HepG2 (cell line): Measurements from ENCODE around the gene POLA2. TPM values are rescaled to one million over a fixed set of nuclear protein-coding genes. Genes with fewer than 3 reads are reported as not detected.

Experiments
- ARNTL ChIP-seq: sonication (generic); formaldehyde crosslinking; IDR thresholded peaks from 2 replicates; pipeline ENCODE4 v1.4.0; 2020; ENCODE audit warnings: mild to moderate bottlenecking, missing genetic modification reagents
- ASH2L ChIP-seq: fragments of 300-600, 200-600 bp; sonication (generic); IDR thresholded peaks from 2 replicates; pipeline ENCODE4 v1.7.0; 2017; ENCODE audit warnings: low read depth, mild to moderate bottlenecking, moderate library complexity, mixed read lengths, low read length; ENCODE audit not compliant: insufficient read length
- BRCA1 ChIP-seq: sonication (generic); formaldehyde crosslinking; IDR thresholded peaks from 2 replicates; pipeline ENCODE4 v1.4.0; 2020; ENCODE audit warnings: missing genetic modification reagents
- KDM5A ChIP-seq: fragments of 200-600 bp; sonication (generic); IDR thresholded peaks from 2 replicates; pipeline ENCODE4 v1.7.0; 2018; ENCODE audit warnings: antibody characterized with exemption, mild to moderate bottlenecking, low read length, borderline replicate concordance
- PITX1 ChIP-seq: sonication (generic); formaldehyde crosslinking; IDR thresholded peaks from 2 replicates; pipeline ENCODE4 v1.5.1; 2020; ENCODE audit warnings: mild to moderate bottlenecking, missing genetic modification reagents
- POGZ ChIP-seq: sonication (generic); formaldehyde crosslinking; IDR thresholded peaks from 2 replicates; pipeline ENCODE4 v1.4.0; 2020; ENCODE audit warnings: mild to moderate bottlenecking, missing genetic modification reagents
- RNF2 ChIP-seq: fragments of 450-650 bp; conservative IDR thresholded peaks from 2 replicates; pipeline ENCODE4 v1.6.1; 2016; ENCODE audit warnings: low read depth
- SP140L ChIP-seq: sonication (generic); formaldehyde crosslinking; IDR thresholded peaks from 2 replicates; pipeline ENCODE4 v1.4.0; 2020; ENCODE audit warnings: missing genetic modification reagents, borderline replicate concordance
- TCF7 ChIP-seq: sonication (generic); IDR thresholded peaks from 2 replicates; pipeline ENCODE4 v1.6.1; 2016; ENCODE audit warnings: antibody characterized with exemption, low read depth
- XRCC5 ChIP-seq: fragments of 200-400 bp; formaldehyde crosslinking; optimal IDR thresholded peaks from 2 replicates; pipeline ENCODE3; 2017; ENCODE audit warnings: mild to moderate bottlenecking, low read length
- ZBTB20 ChIP-seq: sonication (generic); formaldehyde crosslinking; IDR thresholded peaks from 2 replicates; pipeline ENCODE4 v1.8.1; 2023; ENCODE audit warnings: missing genetic modification reagents, low read depth, mild to moderate bottlenecking, borderline replicate concordance
- ZMYM4 ChIP-seq: sonication (generic); formaldehyde crosslinking; IDR thresholded peaks from 2 replicates; pipeline ENCODE4 v1.8.1; 2023; ENCODE audit warnings: mild to moderate bottlenecking, missing genetic modification reagents
- ZNF124 ChIP-seq: sonication (generic); formaldehyde crosslinking; IDR thresholded peaks from 2 replicates; pipeline ENCODE4 v1.4.0; 2020; ENCODE audit warnings: missing genetic modification reagents
- ZNF607 ChIP-seq: sonication (generic); formaldehyde crosslinking; IDR thresholded peaks from 2 replicates; pipeline ENCODE4 v1.5.1; 2020; ENCODE audit warnings: missing genetic modification reagents, mild to moderate bottlenecking, borderline replicate concordance
- ZNF737 ChIP-seq: sonication (generic); formaldehyde crosslinking; IDR thresholded peaks from 2 replicates; pipeline ENCODE4 v1.5.0; 2020; ENCODE audit warnings: missing genetic modification reagents, mild to moderate bottlenecking, borderline replicate concordance
- ZNF773 ChIP-seq: sonication (generic); formaldehyde crosslinking; IDR thresholded peaks from 2 replicates; pipeline ENCODE4 v1.4.0; 2020; ENCODE audit warnings: missing genetic modification reagents, borderline replicate concordance
- ZSCAN21 ChIP-seq: sonication (generic); formaldehyde crosslinking; IDR thresholded peaks from 2 replicates; pipeline ENCODE4 v1.8.0; 2022; ENCODE audit warnings: mild to moderate bottlenecking, missing genetic modification reagents, moderate library complexity, borderline replicate concordance
- polyA plus RNA-seq, 8 experiments: library from polyadenylated mRNA; depleted of rRNA in 3 of 8; stranded (reverse) in 7 of 8; unstranded in 1 of 8; fragments of >200 nt; fragmentation: Illumina TruSeq in 4 of 8; extraction: Trizol in 4 of 8; gene quantifications; 2 replicates each; pipeline versions ENCODE4 v1.2.1 to v1.2.3, GENCODE V29; 2011 to 2016; ENCODE audit warnings: low read depth in 4 of 8, missing spikeins in 1 of 8, mixed read lengths in 1 of 8; ENCODE audit not compliant: insufficient read depth in 1 of 8
- total RNA-seq, 5 experiments: library from RNA; depleted of rRNA; stranded (reverse); fragments of >200 nt; fragmentation: Illumina TruSeq; extraction: Trizol; gene quantifications; 2 replicates each; pipeline ENCODE4 v1.2.3, GENCODE V29; 2016; ENCODE audit warnings: low read depth in 1 of 5
- TF ChIP-seq, protein P1 (sequence below), 2 experiments: sonication (generic) in 1 of 2; formaldehyde crosslinking in 1 of 2; IDR thresholded peaks; 2 replicates each; pipeline versions ENCODE4 v1.4.0 to v1.6.1; 2018 to 2020; ENCODE audit warnings: missing genetic modification reagents in 2 of 2, borderline replicate concordance in 1 of 2, low read depth in 1 of 2, mild to moderate bottlenecking in 1 of 2, missing biosample characterization in 1 of 2
- TF ChIP-seq, protein P2 (sequence below): sonication (generic); formaldehyde crosslinking; IDR thresholded peaks from 2 replicates; pipeline ENCODE4 v1.4.0; 2020; ENCODE audit warnings: missing genetic modification reagents
- TF ChIP-seq, protein P3 (sequence below): sonication (generic); formaldehyde crosslinking; IDR thresholded peaks from 2 replicates; pipeline ENCODE4 v1.4.0; 2020; ENCODE audit warnings: missing genetic modification reagents
- TF ChIP-seq, protein P4 (sequence below): conservative IDR thresholded peaks from 2 replicates; pipeline ENCODE4 v1.6.1; 2018; ENCODE audit warnings: missing genetic modification reagents
- TF ChIP-seq, protein P5 (sequence below): IDR thresholded peaks from 2 replicates; pipeline ENCODE4 v1.6.1; 2016; ENCODE audit warnings: missing genetic modification reagents, missing compliant biosample characterization

Gene POLA2
- total and polyA plus RNA-seq, 2 of the 13 experiments (the other 11 are each of a cell fraction or from before 2014, with no cell fraction given), result 9.7 to 15.6 TPM

DNA sequence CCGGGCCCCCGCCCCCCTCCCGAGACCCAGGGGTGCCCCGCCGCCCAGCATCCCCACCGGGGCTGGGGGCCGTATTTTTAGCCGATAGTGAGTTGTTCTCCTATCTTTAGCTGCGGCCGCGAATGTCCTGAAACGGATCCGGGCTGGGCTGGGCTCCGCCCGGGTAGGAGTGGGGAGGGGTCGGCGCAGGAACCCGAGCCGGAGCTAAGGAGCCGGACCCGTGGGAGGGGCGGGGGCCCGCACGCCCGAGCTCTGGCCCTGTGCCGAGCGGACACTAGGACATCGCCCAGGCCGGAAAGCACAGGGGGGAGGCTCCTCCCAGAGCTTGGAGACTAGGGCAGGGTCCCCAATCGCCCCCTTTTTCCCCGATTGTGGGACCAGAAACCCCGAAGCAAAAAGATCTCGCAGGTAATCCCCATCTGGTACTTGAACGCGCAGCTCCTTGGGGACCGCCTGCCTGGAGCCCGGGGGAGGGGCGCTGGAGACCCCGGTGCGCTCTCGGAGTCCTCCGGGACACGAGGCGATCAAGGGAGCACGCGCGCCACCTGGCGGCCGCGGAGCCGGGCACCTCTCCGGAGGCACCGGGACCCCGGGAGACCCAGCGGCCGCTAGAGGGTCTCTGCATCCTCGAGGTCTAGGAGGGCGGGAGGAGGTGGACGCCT lies 53.6 kb downstream of the POLA2 start (continued):
- TF ChIP-seq, protein P1, sequence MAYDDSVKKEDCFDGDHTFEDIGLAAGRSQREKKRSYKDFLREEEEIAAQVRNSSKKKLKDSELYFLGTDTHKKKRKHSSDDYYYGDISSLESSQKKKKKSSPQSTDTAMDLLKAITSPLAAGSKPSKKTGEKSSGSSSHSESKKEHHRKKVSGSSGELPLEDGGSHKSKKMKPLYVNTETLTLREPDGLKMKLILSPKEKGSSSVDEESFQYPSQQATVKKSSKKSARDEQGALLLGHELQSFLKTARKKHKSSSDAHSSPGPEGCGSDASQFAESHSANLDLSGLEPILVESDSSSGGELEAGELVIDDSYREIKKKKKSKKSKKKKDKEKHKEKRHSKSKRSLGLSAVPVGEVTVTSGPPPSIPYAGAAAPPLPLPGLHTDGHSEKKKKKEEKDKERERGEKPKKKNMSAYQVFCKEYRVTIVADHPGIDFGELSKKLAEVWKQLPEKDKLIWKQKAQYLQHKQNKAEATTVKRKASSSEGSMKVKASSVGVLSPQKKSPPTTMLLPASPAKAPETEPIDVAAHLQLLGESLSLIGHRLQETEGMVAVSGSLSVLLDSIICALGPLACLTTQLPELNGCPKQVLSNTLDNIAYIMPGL (CRISPR knock-in tag; IDR thresholded peaks at IDR 0.05; ENCODE audit: borderline replicate concordance in 1 of 2, low read depth in 1 of 2), result peak; percentile 90 to 95; a peak in 3 of 4 replicates
- TF ChIP-seq, protein P2, sequence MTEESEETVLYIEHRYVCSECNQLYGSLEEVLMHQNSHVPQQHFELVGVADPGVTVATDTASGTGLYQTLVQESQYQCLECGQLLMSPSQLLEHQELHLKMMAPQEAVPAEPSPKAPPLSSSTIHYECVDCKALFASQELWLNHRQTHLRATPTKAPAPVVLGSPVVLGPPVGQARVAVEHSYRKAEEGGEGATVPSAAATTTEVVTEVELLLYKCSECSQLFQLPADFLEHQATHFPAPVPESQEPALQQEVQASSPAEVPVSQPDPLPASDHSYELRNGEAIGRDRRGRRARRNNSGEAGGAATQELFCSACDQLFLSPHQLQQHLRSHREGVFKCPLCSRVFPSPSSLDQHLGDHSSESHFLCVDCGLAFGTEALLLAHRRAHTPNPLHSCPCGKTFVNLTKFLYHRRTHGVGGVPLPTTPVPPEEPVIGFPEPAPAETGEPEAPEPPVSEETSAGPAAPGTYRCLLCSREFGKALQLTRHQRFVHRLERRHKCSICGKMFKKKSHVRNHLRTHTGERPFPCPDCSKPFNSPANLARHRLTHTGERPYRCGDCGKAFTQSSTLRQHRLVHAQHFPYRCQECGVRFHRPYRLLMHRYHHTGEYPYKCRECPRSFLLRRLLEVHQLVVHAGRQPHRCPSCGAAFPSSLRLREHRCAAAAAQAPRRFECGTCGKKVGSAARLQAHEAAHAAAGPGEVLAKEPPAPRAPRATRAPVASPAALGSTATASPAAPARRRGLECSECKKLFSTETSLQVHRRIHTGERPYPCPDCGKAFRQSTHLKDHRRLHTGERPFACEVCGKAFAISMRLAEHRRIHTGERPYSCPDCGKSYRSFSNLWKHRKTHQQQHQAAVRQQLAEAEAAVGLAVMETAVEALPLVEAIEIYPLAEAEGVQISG (CRISPR knock-in tag), result peak; percentile 51
- TF ChIP-seq, protein P3, sequence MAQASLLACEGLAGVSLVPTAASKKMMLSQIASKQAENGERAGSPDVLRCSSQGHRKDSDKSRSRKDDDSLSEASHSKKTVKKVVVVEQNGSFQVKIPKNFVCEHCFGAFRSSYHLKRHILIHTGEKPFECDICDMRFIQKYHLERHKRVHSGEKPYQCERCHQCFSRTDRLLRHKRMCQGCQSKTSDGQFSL (CRISPR knock-in tag), result no peak
- TF ChIP-seq TCF7, result no peak
- TF ChIP-seq ZMYM4 (CRISPR knock-in tag), result peak; percentile 45; the same call in 1 of the 2 replicates
- peak; percentile 54 for TF ChIP-seq ASH2L
- TF ChIP-seq ZNF773 (CRISPR knock-in tag), result no peak
- TF ChIP-seq ZNF607 (CRISPR knock-in tag), result peak; percentile 50; the same call in 1 of the 2 replicates
- TF ChIP-seq, protein P4, sequence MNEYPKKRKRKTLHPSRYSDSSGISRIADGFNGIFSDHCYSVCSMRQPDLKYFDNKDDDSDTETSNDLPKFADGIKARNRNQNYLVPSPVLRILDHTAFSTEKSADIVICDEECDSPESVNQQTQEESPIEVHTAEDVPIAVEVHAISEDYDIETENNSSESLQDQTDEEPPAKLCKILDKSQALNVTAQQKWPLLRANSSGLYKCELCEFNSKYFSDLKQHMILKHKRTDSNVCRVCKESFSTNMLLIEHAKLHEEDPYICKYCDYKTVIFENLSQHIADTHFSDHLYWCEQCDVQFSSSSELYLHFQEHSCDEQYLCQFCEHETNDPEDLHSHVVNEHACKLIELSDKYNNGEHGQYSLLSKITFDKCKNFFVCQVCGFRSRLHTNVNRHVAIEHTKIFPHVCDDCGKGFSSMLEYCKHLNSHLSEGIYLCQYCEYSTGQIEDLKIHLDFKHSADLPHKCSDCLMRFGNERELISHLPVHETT (CRISPR knock-in tag), result peak; percentile 23; the same call in 1 of the 2 replicates
- TF ChIP-seq ZNF737 (CRISPR knock-in tag), result no peak
- no peak for TF ChIP-seq SP140L (CRISPR knock-in tag)
- TF ChIP-seq PITX1 (CRISPR knock-in tag), result peak; percentile 38; the same call in 1 of the 2 replicates
- no peak for TF ChIP-seq ARNTL (CRISPR knock-in tag)
- TF ChIP-seq, protein P5, sequence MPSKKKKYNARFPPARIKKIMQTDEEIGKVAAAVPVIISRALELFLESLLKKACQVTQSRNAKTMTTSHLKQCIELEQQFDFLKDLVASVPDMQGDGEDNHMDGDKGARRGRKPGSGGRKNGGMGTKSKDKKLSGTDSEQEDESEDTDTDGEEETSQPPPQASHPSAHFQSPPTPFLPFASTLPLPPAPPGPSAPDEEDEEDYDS (CRISPR knock-in tag), result no peak
- TF ChIP-seq XRCC5, result peak; percentile 64
- peak; percentile 53; the same call in 1 of the 2 replicates for TF ChIP-seq ZBTB20 (CRISPR knock-in tag)
- TF ChIP-seq POGZ (CRISPR knock-in tag), result no peak
- TF ChIP-seq ZSCAN21, result 0 out of 2 replicates have a peak, but pooled peaks have one; percentile 34
- TF ChIP-seq KDM5A, result peak; percentile 64; the same call in 1 of the 2 replicates
- TF ChIP-seq BRCA1, result no peak
- TF ChIP-seq RNF2, result no peak
- TF ChIP-seq ZNF124 (CRISPR knock-in tag), result no peak
